Fibroblast of pulmonary artery (primary cell): ENCODE results near the gene KRTAP10-9.
"Not testable (repeated sequence)": the region's sequence is repeated elsewhere in the genome, so short reads cannot be mapped to it uniquely, and the experiment has no call there.

Source experiments
- DNase-seq: peaks from one replicate; pipeline ENCODE4 v3.0.0-alpha.2; 2010; ENCODE audit warnings: low read depth
- H3K4me3 ChIP-seq: replicated peaks from 2 replicates; pipeline ENCODE4 v1.5.1; 2011; ENCODE audit warnings: low read depth, mild to moderate bottlenecking, control low read depth, low read length, moderate library complexity
- TF ChIP-seq, protein P1 (sequence below): IDR thresholded peaks from 2 replicates; pipeline ENCODE4 v1.5.1; 2011; ENCODE audit warnings: mild to moderate bottlenecking, control low read depth, low read length, inconsistent platforms; ENCODE audit errors: missing control alignments

The KRTAP10-9 gene

DNA sequence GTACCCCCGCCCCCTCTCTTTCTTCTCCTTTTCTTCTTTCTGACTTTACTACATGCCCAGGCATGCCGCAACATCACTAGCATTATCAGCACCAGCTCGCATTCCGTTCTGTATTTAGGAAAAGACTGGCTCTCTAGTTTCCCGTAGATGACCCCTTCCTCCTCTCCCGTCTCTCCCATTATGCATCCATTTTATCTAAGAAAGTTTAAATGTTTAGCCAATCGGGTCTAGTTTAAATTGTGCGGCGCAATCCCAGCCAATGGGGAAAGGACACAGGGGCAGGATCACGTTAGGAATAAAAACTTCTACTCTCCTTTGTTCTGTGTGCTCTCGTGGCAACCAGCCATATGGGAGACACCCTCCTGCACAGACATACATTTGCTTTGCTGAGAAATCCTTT, 28.8 kb upstream of the KRTAP10-9 start:
- TF ChIP-seq, protein P1, sequence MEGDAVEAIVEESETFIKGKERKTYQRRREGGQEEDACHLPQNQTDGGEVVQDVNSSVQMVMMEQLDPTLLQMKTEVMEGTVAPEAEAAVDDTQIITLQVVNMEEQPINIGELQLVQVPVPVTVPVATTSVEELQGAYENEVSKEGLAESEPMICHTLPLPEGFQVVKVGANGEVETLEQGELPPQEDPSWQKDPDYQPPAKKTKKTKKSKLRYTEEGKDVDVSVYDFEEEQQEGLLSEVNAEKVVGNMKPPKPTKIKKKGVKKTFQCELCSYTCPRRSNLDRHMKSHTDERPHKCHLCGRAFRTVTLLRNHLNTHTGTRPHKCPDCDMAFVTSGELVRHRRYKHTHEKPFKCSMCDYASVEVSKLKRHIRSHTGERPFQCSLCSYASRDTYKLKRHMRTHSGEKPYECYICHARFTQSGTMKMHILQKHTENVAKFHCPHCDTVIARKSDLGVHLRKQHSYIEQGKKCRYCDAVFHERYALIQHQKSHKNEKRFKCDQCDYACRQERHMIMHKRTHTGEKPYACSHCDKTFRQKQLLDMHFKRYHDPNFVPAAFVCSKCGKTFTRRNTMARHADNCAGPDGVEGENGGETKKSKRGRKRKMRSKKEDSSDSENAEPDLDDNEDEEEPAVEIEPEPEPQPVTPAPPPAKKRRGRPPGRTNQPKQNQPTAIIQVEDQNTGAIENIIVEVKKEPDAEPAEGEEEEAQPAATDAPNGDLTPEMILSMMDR, result no peak
- DNase-seq, result no peak
- no peak overlapping the region for H3K4me3 ChIP-seq

DNA sequence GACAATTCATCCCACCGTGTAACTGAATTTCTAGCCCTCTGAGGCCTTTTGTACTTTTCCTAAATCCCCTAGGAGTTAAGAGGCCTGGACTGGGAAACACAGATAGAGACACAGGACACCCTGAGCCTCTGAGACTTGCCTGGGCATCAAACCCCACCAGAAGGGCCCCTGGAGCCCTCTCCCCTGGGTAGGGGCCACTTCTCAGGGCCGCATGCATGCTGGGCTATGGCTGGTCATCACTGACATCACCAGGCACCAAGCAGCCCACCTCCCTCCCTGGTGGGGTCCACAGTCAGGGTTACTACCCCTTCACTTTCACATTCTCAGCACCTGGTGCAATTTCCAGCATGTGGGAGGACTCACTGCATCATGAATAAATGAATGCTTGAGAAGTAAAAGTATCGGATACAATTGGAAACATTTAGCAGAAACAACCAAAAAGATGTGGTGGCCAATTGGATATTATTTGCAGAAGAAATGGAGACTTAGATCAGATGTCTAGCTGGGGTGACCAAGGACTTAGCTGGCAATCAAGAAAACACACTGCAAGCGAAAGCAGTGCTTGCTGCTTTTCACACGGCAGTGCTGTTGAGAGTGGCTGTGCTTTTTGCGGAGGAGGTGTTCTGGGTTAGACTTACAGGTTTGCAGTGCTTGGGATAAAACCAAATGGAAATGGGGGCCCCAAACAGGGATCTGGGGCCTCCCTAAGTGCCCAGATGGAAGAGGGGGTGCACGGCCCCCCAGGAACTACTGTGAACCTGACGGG, 27.4 kb upstream of the KRTAP10-9 start:
- TF ChIP-seq, protein P1, result no peak
- DNase-seq, result no peak
- H3K4me3 ChIP-seq, result no peak overlapping the region

DNA sequence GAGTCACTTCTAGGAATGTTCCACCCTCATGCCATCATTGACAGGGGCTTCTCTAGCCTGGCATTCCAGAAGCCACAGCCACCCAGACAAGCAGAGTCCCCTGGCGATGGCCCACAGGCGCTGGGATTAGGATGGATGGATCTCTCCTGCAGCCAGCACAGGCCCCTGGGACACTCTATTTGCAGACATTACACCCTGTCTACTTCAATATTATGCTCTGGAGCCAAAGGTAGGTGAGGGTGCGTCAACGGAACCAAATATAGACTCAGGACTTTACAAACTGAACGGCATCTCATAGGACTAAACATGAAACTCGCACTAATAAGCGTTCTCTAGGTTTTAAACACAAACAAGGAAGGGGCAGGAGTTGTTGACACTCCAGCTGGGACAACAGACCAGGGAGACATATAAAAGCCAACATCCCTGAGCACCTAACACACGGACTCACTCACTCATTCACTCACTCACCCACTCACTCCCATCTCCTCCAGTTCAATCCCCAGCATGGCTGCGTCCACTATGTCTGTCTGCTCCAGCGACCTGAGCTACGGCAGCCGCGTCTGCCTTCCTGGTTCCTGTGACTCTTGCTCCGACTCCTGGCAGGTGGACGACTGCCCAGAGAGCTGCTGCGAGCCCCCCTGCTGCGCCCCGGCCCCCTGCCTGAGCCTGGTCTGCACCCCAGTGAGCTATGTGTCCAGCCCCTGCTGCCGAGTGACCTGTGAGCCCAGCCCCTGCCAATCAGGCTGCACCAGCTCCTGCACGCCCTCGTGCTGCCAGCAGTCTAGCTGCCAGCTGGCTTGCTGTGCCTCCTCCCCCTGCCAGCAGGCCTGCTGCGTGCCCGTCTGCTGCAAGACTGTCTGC, 26.5 kb upstream of the KRTAP10-9 start, which contains the start of gene KRTAP10-7:
TSS of gene KRTAP10-7 (plus strand) at position 480 of the 861 bp plus-strand sequence. CDS start at position 505, 25 bp downstream.
- DNase-seq, H3K4me3 ChIP-seq: not testable (repeated sequence)

DNA sequence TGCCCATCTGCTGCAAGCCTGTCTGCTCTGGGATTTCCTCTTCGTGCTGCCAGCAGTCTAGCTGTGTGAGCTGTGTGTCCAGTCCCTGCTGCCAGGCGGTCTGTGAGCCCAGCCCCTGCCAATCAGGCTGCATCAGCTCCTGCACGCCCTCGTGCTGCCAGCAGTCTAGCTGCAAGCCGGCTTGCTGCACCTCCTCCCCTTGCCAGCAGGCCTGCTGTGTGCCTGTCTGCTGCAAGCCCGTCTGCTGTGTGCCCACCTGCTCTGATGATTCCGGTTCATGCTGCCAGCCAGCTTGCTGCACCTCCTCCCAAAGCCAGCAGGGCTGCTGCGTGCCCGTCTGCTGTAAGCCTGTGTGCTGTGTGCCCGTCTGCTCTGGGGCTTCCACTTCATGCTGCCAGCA, 25.8 kb upstream of the KRTAP10-9 start:
- not testable (repeated sequence) for DNase-seq

DNA sequence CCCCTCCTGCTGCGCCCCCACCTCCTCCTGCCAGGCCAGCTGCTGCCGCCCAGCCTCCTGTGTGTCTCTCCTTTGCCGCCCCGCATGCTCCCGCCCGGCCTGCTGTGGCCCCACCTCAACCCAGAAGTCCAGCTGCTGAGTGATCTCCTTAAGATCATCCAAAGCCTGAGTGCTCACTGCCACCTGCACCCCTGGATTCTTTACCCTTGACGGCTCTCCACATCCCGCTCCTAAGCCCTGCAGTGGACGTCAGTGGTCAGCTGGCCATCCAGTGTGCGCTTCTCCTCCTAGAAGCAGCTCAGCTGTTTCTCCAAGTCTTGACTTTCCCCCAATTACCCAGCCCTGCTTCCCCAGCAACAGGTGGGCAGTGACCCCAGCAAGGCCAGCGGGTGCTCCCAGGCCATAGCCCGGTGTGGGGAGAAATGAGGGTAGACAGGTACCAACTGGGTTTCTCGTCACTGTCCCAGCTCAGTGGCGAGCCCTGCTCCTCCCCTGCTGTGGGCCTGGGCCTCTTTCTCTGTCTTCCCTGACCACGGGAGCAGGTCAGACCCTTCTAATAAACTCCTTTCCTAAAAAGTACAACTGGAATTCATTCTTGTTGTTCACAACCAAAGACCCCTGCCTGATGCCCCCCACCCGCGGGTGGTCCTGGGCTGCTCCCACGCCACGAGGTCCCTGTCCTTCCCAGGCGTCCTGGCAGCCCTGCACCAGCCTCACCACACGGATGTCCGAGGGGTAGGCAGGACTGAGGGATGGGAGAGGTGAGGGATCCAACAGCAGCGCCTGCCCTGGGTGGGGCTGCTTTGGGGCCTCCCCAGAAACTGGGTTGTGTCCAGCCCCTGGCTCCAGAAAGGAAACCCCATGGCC, 25.1 kb upstream of the KRTAP10-9 start:
- TF ChIP-seq, protein P1, result no peak
- no peak for DNase-seq
- no peak overlapping the region for H3K4me3 ChIP-seq

More for the DNA sequence above, 25.8 kb upstream of the KRTAP10-9 start:
- not testable (repeated sequence) for H3K4me3 ChIP-seq

DNA sequence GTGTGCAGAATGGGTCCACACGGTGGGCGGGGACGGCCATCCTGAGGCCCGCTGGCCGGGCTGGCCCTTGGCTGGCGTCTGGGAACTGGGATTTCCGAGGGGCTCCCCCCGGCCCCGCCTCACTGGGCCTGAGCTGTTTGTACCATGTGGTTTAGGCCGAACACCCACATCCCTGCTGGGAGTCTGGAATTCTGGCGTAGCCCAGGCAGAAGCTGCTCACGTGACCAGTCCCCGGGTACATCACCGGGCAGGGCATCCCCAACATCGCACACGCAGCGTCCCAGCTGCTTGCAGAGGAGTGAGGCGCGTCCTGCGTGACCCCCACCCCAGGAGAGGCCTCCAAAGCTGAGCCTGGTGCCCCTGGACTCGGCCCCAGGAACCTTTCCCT, 24.4 kb upstream of the KRTAP10-9 start:
- no peak overlapping the region for H3K4me3 ChIP-seq
- TF ChIP-seq, protein P1, result no peak
- no peak for DNase-seq

DNA sequence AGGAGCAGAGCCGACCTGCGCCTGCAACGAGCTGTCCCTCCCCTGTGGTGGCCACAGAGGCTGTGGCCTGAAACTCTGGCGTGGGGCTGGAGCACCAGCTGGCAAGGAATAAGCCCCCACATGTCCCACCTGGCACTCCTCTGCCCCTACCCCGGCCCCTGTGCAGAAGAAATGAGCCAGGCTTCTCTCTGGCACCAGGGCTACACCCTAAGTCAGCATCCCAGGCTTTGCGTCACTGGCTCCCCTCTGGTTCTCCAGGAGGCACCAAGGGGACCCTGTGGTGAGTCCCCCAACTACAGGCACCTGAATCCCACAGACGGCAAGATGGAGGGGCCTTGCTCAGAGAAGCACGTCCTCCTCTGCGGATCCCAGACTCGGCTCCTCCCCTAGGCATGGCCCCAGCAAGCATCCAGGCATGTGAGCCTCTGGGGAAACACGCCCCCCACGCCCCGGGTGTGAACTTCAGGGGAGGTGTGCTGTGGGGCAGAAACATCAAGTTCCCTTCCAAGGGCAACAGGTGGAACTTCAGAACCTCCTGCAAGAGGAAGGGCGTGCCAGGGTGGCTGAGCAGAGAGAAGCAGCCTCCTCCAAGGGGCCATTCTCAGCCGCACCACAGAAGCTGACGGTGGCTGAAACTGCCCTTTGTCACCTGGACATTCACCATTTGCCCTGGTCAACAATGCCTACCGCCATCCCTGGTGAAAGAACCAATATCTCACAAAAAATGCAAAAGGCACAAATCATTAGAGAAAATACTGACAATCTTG, 23.6 kb upstream of the KRTAP10-9 start:
- DNase-seq, result no peak
- TF ChIP-seq, protein P1, result no peak
- no peak overlapping the region for H3K4me3 ChIP-seq
